Fibroblast of lung (primary cell): Measurements from ENCODE around the gene PKD2L2. TPM values are rescaled to one million over a fixed set of nuclear protein-coding genes. Genes with fewer than 3 reads are reported as not detected.

Experiments used
- DNase-seq, 2 donors: peaks; one replicate each; pipeline versions ENCODE4 v3.0.0 to v3.0.0-alpha.2; 2010; ENCODE audit warnings: low read depth in 2 of 2
- H2AFZ ChIP-seq: 2 replicates; pipeline ENCODE4 v1.5.1; 2012; ENCODE audit warnings: low read length, control low read depth, inconsistent platforms
- H3K27ac ChIP-seq: 2 replicates; pipeline ENCODE4 v1.5.1; 2011; ENCODE audit warnings: low read length, control low read depth; ENCODE audit not compliant: insufficient read depth
- H3K27me3 ChIP-seq: 2 replicates; pipeline ENCODE4 v1.5.1; 2011; ENCODE audit warnings: mild to moderate bottlenecking, low read length; ENCODE audit not compliant: control insufficient read depth, insufficient read depth
- H3K36me3 ChIP-seq: 2 replicates; pipeline ENCODE4 v1.5.1; 2011; ENCODE audit warnings: low read length; ENCODE audit not compliant: control insufficient read depth, insufficient read depth
- H3K4me1 ChIP-seq: 2 replicates; pipeline ENCODE4 v1.5.1; 2011; ENCODE audit warnings: low read length; ENCODE audit not compliant: control insufficient read depth, insufficient read depth; ENCODE audit errors: extremely low read depth
- H3K4me2 ChIP-seq: 2 replicates; pipeline ENCODE4 v1.5.1; 2011; ENCODE audit warnings: low read length, control low read depth; ENCODE audit not compliant: insufficient read depth; ENCODE audit errors: extremely low read depth
- H3K4me3 ChIP-seq, 4 experiments: fragments of 200-600 bp in 1 of 4; sonication (generic) in 1 of 4; replicated peaks in 1 of 4; 2 replicates each; pipeline ENCODE4 v1.5.1; 2011 to 2016; ENCODE audit warnings: low read length in 4 of 4, low read depth in 3 of 4, mild to moderate bottlenecking in 3 of 4, control low read depth in 2 of 4, inconsistent platforms in 1 of 4, mixed read lengths in 1 of 4; ENCODE audit not compliant: insufficient read depth in 1 of 4; ENCODE audit errors: control extremely low read depth in 1 of 4
- H3K79me2 ChIP-seq: 2 replicates; pipeline ENCODE4 v1.5.1; 2012; ENCODE audit warnings: mild to moderate bottlenecking, low read length, inconsistent platforms; ENCODE audit not compliant: control insufficient read depth, insufficient read depth
- H3K9ac ChIP-seq: 2 replicates; pipeline ENCODE4 v1.5.1; 2011; ENCODE audit warnings: mild to moderate bottlenecking, low read length, control low read depth; ENCODE audit not compliant: insufficient read depth
- H3K9me3 ChIP-seq: 2 replicates; pipeline ENCODE4 v1.5.1; 2012; ENCODE audit warnings: low read depth, low read length; ENCODE audit not compliant: control insufficient read depth, insufficient read depth
- H4K20me1 ChIP-seq: 2 replicates; pipeline ENCODE4 v1.5.1; 2011; ENCODE audit warnings: low read length; ENCODE audit not compliant: control insufficient read depth, insufficient read depth; ENCODE audit errors: extremely low read depth
- CTCF ChIP-seq, 2 donors: IDR thresholded peaks in 1 of 2; conservative IDR thresholded peaks in 1 of 2; 1 replicate in 1 of 2; 2 replicates in 1 of 2; pipeline ENCODE4 v1.5.1; 2011 to 2012; ENCODE audit warnings: low read length in 2 of 2, control low read depth in 1 of 2, inconsistent platforms in 1 of 2, low read depth in 1 of 2, mild to moderate bottlenecking in 1 of 2
- EZH2 ChIP-seq: IDR thresholded peaks from 2 replicates; pipeline ENCODE4 v1.5.1; 2012; ENCODE audit warnings: low read length, control low read depth, mild to moderate bottlenecking; ENCODE audit errors: missing control alignments
- polyA plus RNA-seq, 2 donors: library from polyadenylated mRNA; depleted of rRNA in 1 of 2; stranded (reverse) in 1 of 2; unstranded in 1 of 2; fragments of >200 nt; gene quantifications; 2 replicates each; pipeline ENCODE4 v1.2.1, GENCODE V29; 2011 to 2012; ENCODE audit warnings: missing spikeins in 1 of 2
- total RNA-seq: library from RNA; depleted of rRNA; stranded (reverse); fragments of >200 nt; gene quantifications from 2 replicates; pipeline ENCODE4 v1.2.1, GENCODE V29; 2014

The PKD2L2 gene
- total and polyA plus RNA-seq, 2 donors (not counting 1 experiment from before 2014, with no cell fraction given) = not detected

GRCh38 chr5:137866541-137867388, 22.5 kb upstream of the PKD2L2 start:
- Histone ChIP-seq H3K27ac (no peak overlapping the region), H3K9ac (no peak overlapping the region), H3K79me2 (no peaks in the 10 kb centered on the region), H4K20me1 (no peaks in the 10 kb centered on the region), H3K4me3 (no peak overlapping the region), H3K36me3 (no peaks in the 10 kb centered on the region), H2AFZ (no peak overlapping the region), H3K9me3 (no peaks in the 10 kb centered on the region), H3K4me2 (no peak overlapping the region), H3K27me3 (no peaks in the 10 kb centered on the region), H3K4me1 (no peaks in the 10 kb centered on the region)
- no peak for DNase-seq
- TF ChIP-seq CTCF (conservative IDR thresholded peaks at IDR 0.05 in 1 of 2, IDR thresholded peaks at IDR 0.05 in 1 of 2; ENCODE audit: low read depth in 1 of 2, low read length in 2 of 2) (no peak), EZH2 (no peak)

GRCh38 chr5:137867664-137868063, 21.6 kb upstream of the PKD2L2 start, which contains the start of gene MYOT:
Gene MYOT, plus strand, starts transcription at chr5:137867860. Its CDS starts 2,792 bp downstream, at chr5:137870652.
- no peaks in the 10 kb centered on the region for H3K4me1 ChIP-seq
- no peak for TF ChIP-seq CTCF (conservative IDR thresholded peaks at IDR 0.05 in 1 of 2, IDR thresholded peaks at IDR 0.05 in 1 of 2; ENCODE audit: low read depth in 1 of 2, low read length in 2 of 2)
- no peak for TF ChIP-seq EZH2

GRCh38 chr5:137870647-137871339, 18.5 kb upstream of the PKD2L2 start:
- no peaks in the 10 kb centered on the region for H4K20me1 ChIP-seq
- no peak for TF ChIP-seq EZH2
- no peak for TF ChIP-seq CTCF (conservative IDR thresholded peaks at IDR 0.05 in 1 of 2, IDR thresholded peaks at IDR 0.05 in 1 of 2; ENCODE audit: low read depth in 1 of 2, low read length in 2 of 2)
- H3K27ac ChIP-seq = no peak overlapping the region
- H3K27me3 ChIP-seq = no peaks in the 10 kb centered on the region
- no peaks in the 10 kb centered on the region for H3K36me3 ChIP-seq
- no peak overlapping the region for H3K9ac ChIP-seq
- H3K4me3 ChIP-seq = no peak overlapping the region
- no peak for DNase-seq
- H3K9me3 ChIP-seq = no peaks in the 10 kb centered on the region
- no peaks in the 10 kb centered on the region for H3K4me1 ChIP-seq
- H3K79me2 ChIP-seq = no peaks in the 10 kb centered on the region
- H3K4me2 ChIP-seq = no peak overlapping the region
- no peak overlapping the region for H2AFZ ChIP-seq

More at GRCh38 chr5:137867664-137868063, 21.6 kb upstream of the PKD2L2 start, which contains the start of gene MYOT:
- H2AFZ ChIP-seq = no peak within 1 kb of the TSS
- no peaks in the 10 kb centered on the region for H3K36me3 ChIP-seq
- DNase-seq = no peak
- H3K27me3 ChIP-seq = no peaks in the 10 kb centered on the region
- no peak within 1 kb of the TSS for H3K27ac ChIP-seq
- H3K4me2 ChIP-seq = no peak within 1 kb of the TSS
- H3K79me2 ChIP-seq = no peaks in the 10 kb centered on the region
- H3K9ac ChIP-seq = no peak within 1 kb of the TSS
- no peaks in the 10 kb centered on the region for H4K20me1 ChIP-seq
- no peak within 1 kb of the TSS for H3K4me3 ChIP-seq
- no peaks in the 10 kb centered on the region for H3K9me3 ChIP-seq
